GM12878 (cell line): ENCODE measurements around the gene CACHD1. TPM values are rescaled to one million over a fixed set of nuclear protein-coding genes. Genes with fewer than 3 reads are reported as not detected.

Experiments used
- ATAC-seq: fragments of 200-7000 bp; cut with Tn5 transposase; 3 replicates; pipeline ENCODE4 v1.9.1; 2020; ENCODE audit warnings: mild to moderate bottlenecking, moderate library complexity
- BruUV-seq: library from RNA; stranded (reverse); fragments of 400-500 nt; replicated peaks from 2 replicates; lab custom pipeline; 2021; lab: Mats Ljungman, UMichigan
- CTCF ChIA-PET: fragments of 300-600 bp; sonication (Branson Sonifier 250); formaldehyde crosslinking; extraction: SDS; loops from one replicate; lab custom pipeline; 2021; ENCODE audit warnings: inconsistent platforms; lab: Yijun Ruan, JAX
- POLR2A ChIA-PET: fragments of 350-600 bp; formaldehyde crosslinking; extraction: SDS; loops from one replicate; lab custom pipeline; 2021; ENCODE audit warnings: inconsistent platforms; lab: Charles Lee
- RAD21 ChIA-PET: fragments of 300-600 bp; sonication (Branson Sonifier 250); formaldehyde crosslinking; loops from one replicate; lab custom pipeline; 2023; ENCODE audit warnings: antibody characterized with exemption; ENCODE audit not compliant: unreplicated experiment; lab: Charles Lee
- SMC1A ChIA-PET: fragments of 300-600 bp; sonication (Branson Sonifier 250); formaldehyde crosslinking; loops from one replicate; lab custom pipeline; 2023; ENCODE audit not compliant: unreplicated experiment, uncharacterized antibody; lab: Charles Lee
- DNase-seq: peaks from one replicate; pipeline ENCODE4 v3.0.0-alpha.2; 2011; ENCODE audit warnings: low read depth, low spot score
- FAIRE-seq: peaks from 3 replicates; lab custom pipeline; 2011; peaks lifted over from hg19 to GRCh38; lab: Jason Lieb, UNC
- H2AFZ ChIP-seq: 2 replicates; pipeline ENCODE4 v1.6.0; 2011; ENCODE audit warnings: low read depth, low read length, control low read depth; ENCODE audit not compliant: control insufficient read depth
- H3K27ac ChIP-seq: 2 replicates; pipeline ENCODE4 v1.5.1; 2011; ENCODE audit warnings: control low read depth; ENCODE audit not compliant: control insufficient read depth, insufficient read depth
- H3K27me3 ChIP-seq, 2 experiments: replicated peaks in 1 of 2; 2 replicates each; pipeline versions ENCODE4 v1.6.0 to v1.6.1; 2011; ENCODE audit warnings: low read length in 1 of 2; ENCODE audit not compliant: control insufficient read depth in 2 of 2, insufficient read depth in 2 of 2
- H3K36me3 ChIP-seq, 2 experiments: 2 replicates each; pipeline ENCODE4 v1.5.1; 2011; ENCODE audit warnings: low read length in 1 of 2; ENCODE audit not compliant: control insufficient read depth in 2 of 2, insufficient read depth in 2 of 2
- H3K4me1 ChIP-seq: 2 replicates; pipeline ENCODE4 v1.6.1; 2011; ENCODE audit warnings: mild to moderate bottlenecking, low read length, moderate library complexity, mixed read lengths; ENCODE audit not compliant: control insufficient read depth, insufficient read depth
- H3K4me2 ChIP-seq: 2 replicates; pipeline ENCODE4 v1.6.0; 2011; ENCODE audit warnings: control low read depth; ENCODE audit not compliant: control insufficient read depth, insufficient read depth
- H3K4me3 ChIP-seq: fragments of 200-600 bp; sonication (generic); 2 replicates; pipeline ENCODE4 v1.5.1; 2016
- H3K79me2 ChIP-seq: 2 replicates; pipeline ENCODE4 v1.6.0; 2011; ENCODE audit warnings: low read length; ENCODE audit not compliant: control insufficient read depth, insufficient read depth
- H3K9ac ChIP-seq: 2 replicates; pipeline ENCODE4 v1.8.0; 2011; ENCODE audit warnings: low read length, control low read depth, mixed read lengths; ENCODE audit not compliant: control insufficient read depth, insufficient read depth
- H3K9me3 ChIP-seq: replicated peaks from 3 replicates; pipeline ENCODE4 v1.5.1; 2011; ENCODE audit warnings: mild to moderate bottlenecking, low read length; ENCODE audit not compliant: control insufficient read depth, insufficient read depth
- H4K20me1 ChIP-seq: 2 replicates; pipeline ENCODE4 v1.6.0; 2011; ENCODE audit not compliant: control insufficient read depth, insufficient read depth
- JUND ChIP-seq: IDR thresholded peaks from 2 replicates; pipeline ENCODE4 v1.6.1; 2012; ENCODE audit warnings: low read depth, mild to moderate bottlenecking, low read length, improper control_type of control experiment, moderate library complexity
- KAT2A ChIP-seq: conservative IDR thresholded peaks from 2 replicates; pipeline ENCODE4 v1.6.1; 2011; ENCODE audit warnings: low read depth, low read length; ENCODE audit not compliant: control insufficient read depth
- TBL1XR1 ChIP-seq: IDR thresholded peaks from 2 replicates; pipeline ENCODE4 v1.6.1; 2012; ENCODE audit warnings: low read depth, low read length, improper control_type of control experiment
- WGBS: methylation state at CpG from one replicate; pipeline ENCODE4 v1.1.6; 2016; ENCODE audit warnings: low lambda C conversion rate; ENCODE audit not compliant: insufficient replicate concordance, insufficient coverage; ENCODE audit errors: missing lambda C conversion rate; 5-methylcytosine and 5-hydroxymethylcytosine counted together
- in situ Hi-C: fragments of 300-500 bp; cut with MboI; formaldehyde crosslinking; loops from 9 replicates; pipeline ENCODE4 v1.14.3; 2018; ENCODE audit warnings: mixed read lengths
- intact Hi-C: fragments of 100-400 bp; cut with micrococcal nuclease; formaldehyde crosslinking; loops from one replicate; pipeline ENCODE4 v1.14.2; 2022; ENCODE audit not compliant: unreplicated experiment
- polyA plus RNA-seq, 11 experiments: library from polyadenylated mRNA; depleted of rRNA in 4 of 11; unstranded in 6 of 11; stranded (reverse) in 5 of 11; fragments of >200 nt; fragmentation: Nextera tagmentation in 4 of 11; fragmentation: Illumina TruSeq in 1 of 11; extraction: Ambion mirVana in 4 of 11; extraction: Trizol in 1 of 11; gene quantifications; 1 replicate in 1 of 11; 2 replicates in 10 of 11; pipeline versions ENCODE4 v1.2.1 to v1.2.3, GENCODE V29; 2011 to 2016; ENCODE audit warnings: inconsistent platforms in 2 of 11, missing spikeins in 2 of 11, low read depth in 1 of 11
- total RNA-seq, 4 experiments: library from RNA; depleted of rRNA in 3 of 4; stranded (reverse); fragments of >200 nt in 3 of 4; fragmentation: Illumina TruSeq in 1 of 4; extraction: Trizol in 1 of 4; gene quantifications; 2 replicates each; pipeline versions ENCODE4 v1.2.1 to v1.2.3, GENCODE V29; 2013 to 2021
- TF ChIP-seq, protein P1 (sequence below): fragments of 450-650 bp; IDR thresholded peaks from 2 replicates; pipeline ENCODE4 v1.6.1; 2018; ENCODE audit warnings: borderline replicate concordance, mild to moderate bottlenecking; ENCODE audit not compliant: partially characterized antibody

CACHD1 gene
- total and polyA plus RNA-seq, 10 of the 15 experiments (the other 5 are each of a cell fraction or from before 2014, with no cell fraction given): 0.03 TPM; not detected in 9

DNA sequence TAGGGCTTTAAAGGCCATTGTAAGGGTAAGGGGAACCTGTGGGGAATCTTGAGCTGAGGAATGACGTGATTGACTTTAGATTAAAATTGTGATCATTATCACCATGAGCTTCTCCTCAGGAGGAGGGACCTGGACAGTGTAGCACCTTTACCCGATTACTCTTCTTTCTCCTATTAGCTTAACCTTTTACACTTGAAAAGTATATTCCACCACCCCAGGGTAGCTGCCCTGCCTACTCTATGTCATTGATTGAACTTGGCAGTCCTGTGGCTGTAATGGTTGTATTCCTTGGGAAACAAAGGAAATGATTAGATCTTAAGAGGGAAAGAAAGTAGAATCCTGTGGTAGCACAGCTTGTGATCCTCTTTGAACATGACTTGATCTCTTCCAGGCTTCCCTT lies 47.7 kb downstream of the CACHD1 start:
- CTCF ChIA-PET: interaction anchor here (0.6 to 1.1 kb wide), 2 partner anchors 36 to 306 kb away, joined by 3 to 5 read pairs; no protein-coding TSS in a partner anchor
- BruUV-seq: no TSS peak
- no peak overlapping the region for H3K9ac ChIP-seq
- H3K79me2 ChIP-seq: no peaks in the 10 kb centered on the region
- no peak overlapping the region for H3K27ac ChIP-seq
- DNase-seq (no peak), FAIRE-seq (no peak), ATAC-seq (no peak)
- intact Hi-C loops (no loop called here), in situ Hi-C loops (no loop called here)
- no peaks in the 10 kb centered on the region for H3K9me3 ChIP-seq
- SMC1A ChIA-PET: interaction anchor here (0.7 to 1.0 kb wide), 2 partner anchors 9 to 26 kb away, joined by 3 to 4 read pairs; no protein-coding TSS in a partner anchor
- H4K20me1 ChIP-seq: no peaks in the 10 kb centered on the region
- no peaks in the 10 kb centered on the region for H3K4me1 ChIP-seq
- no peak overlapping the region for H3K4me2 ChIP-seq
- no peaks in the 10 kb centered on the region for H3K36me3 ChIP-seq
- 18% methylated on average over 2 of the region's 2 CpGs for WGBS
- H3K4me3 ChIP-seq: no peak overlapping the region
- no peak for TF ChIP-seq TBL1XR1
- TF ChIP-seq JUND: no peak
- TF ChIP-seq, protein P1, sequence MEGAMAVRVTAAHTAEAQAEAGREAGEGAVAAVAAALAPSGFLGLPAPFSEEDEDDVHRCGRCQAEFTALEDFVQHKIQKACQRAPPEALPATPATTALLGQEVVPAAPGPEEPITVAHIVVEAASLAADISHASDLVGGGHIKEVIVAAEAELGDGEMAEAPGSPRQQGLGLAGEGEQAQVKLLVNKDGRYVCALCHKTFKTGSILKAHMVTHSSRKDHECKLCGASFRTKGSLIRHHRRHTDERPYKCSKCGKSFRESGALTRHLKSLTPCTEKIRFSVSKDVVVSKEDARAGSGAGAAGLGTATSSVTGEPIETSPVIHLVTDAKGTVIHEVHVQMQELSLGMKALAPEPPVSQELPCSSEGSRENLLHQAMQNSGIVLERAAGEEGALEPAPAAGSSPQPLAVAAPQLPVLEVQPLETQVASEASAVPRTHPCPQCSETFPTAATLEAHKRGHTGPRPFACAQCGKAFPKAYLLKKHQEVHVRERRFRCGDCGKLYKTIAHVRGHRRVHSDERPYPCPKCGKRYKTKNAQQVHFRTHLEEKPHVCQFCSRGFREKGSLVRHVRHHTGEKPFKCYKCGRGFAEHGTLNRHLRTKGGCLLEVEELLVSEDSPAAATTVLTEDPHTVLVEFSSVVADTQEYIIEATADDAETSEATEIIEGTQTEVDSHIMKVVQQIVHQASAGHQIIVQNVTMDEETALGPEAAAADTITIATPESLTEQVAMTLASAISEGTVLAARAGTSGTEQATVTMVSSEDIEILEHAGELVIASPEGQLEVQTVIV: no peak
- no peak for TF ChIP-seq KAT2A
- no peaks in the 10 kb centered on the region for H3K27me3 ChIP-seq
- RAD21 ChIA-PET: interaction anchor here (0.7 kb wide), 1 partner anchor 120 kb away, joined by 3 read pairs; no protein-coding TSS in a partner anchor
- POLR2A ChIA-PET: no interaction called here
- H2AFZ ChIP-seq: no peak overlapping the region
